Erythroblast (primary cell): ENCODE measurements around the gene CALHM2.

Experiments
- DNase-seq, 2 experiments: peaks; one replicate each; lab custom pipeline; 2025; lab: John Stamatoyannopoulos, UW
- GATA1 ChIP-seq: IDR thresholded peaks from 2 replicates; pipeline ENCODE4 v1.6.1; 2011; ENCODE audit warnings: low read depth, mild to moderate bottlenecking, control low read depth, low read length, moderate library complexity
- POLR2A ChIP-seq: IDR thresholded peaks from 2 replicates; pipeline ENCODE4 v1.6.1; 2011; ENCODE audit warnings: mild to moderate bottlenecking, low read length

CALHM2 gene

GRCh38 chr10:103481974-103482531 is 29.9 kb upstream of the CALHM2 start:
- DNase-seq, result peak; percentile 53 to 71
- TF ChIP-seq POLR2A (no peak), GATA1 (no peak)

- DNase-seq, result no peak
- TF ChIP-seq POLR2A (no peak), GATA1 (no peak)
These were observed 28.4 kb upstream of the CALHM2 start for GRCh38 chr10:103480521-103480920.

GRCh38 chr10:103479135-103479534 is 27.0 kb upstream of the CALHM2 start, which contains the start of gene CALHM3:
TSS of gene CALHM3 (minus strand) at chr10:103479240. CDS start at chr10:103479032, 208 bp downstream.
- TF ChIP-seq GATA1, result no peak
- no peak for TF ChIP-seq POLR2A
- DNase-seq, result no peak

GRCh38 chr10:103478671-103479070 is 26.5 kb upstream of the CALHM2 start:
- TF ChIP-seq POLR2A (no peak), GATA1 (no peak)
- DNase-seq, result no peak

- DNase-seq, result no peak
- TF ChIP-seq GATA1 (no peak), POLR2A (no peak)
These were observed 24.0 kb upstream of the CALHM2 start for GRCh38 chr10:103476046-103476768.

GRCh38 chr10:103475437-103475836 is 23.3 kb upstream of the CALHM2 start:
- TF ChIP-seq GATA1 (no peak), POLR2A (no peak)
- DNase-seq, result no peak

- DNase-seq, result no peak
- TF ChIP-seq GATA1 (no peak), POLR2A (no peak)
These were observed 21.9 kb upstream of the CALHM2 start for GRCh38 chr10:103474077-103474476.

- TF ChIP-seq GATA1 (no peak), POLR2A (no peak)
- DNase-seq, result no peak
These were observed 21.1 kb upstream of the CALHM2 start for GRCh38 chr10:103473261-103473671.

- TF ChIP-seq POLR2A (no peak), GATA1 (no peak)
- no peak for DNase-seq
These were observed 19.8 kb upstream of the CALHM2 start for GRCh38 chr10:103472005-103472404.

GRCh38 chr10:103470761-103471653 is 18.8 kb upstream of the CALHM2 start:
- DNase-seq, result peak in 1 of 2 experiments; percentile 27
- TF ChIP-seq GATA1 (no peak), POLR2A (no peak)

GRCh38 chr10:103469201-103469600 is 17.0 kb upstream of the CALHM2 start:
- no peak for TF ChIP-seq POLR2A
- no peak for TF ChIP-seq GATA1
- no peak for DNase-seq

GRCh38 chr10:103467406-103467805 is 15.2 kb upstream of the CALHM2 start:
- TF ChIP-seq POLR2A (no peak), GATA1 (no peak)
- DNase-seq, result no peak

GRCh38 chr10:103466734-103467133 is 14.6 kb upstream of the CALHM2 start:
- no peak for TF ChIP-seq POLR2A
- TF ChIP-seq GATA1, result no peak
- no peak for DNase-seq
